Stimulated activated effector memory CD8-positive, alpha-beta T cell treated with anti-CD3 and anti-CD28 coated beads, Interleukin-12 subunit alpha, Interleukin-12 subunit beta, amount 100 ng/mL, for 72 hours (primary cell): Measurements from ENCODE around the gene SYNE3.
"Not testable (repeated sequence)": the region's sequence is repeated elsewhere in the genome, so short reads cannot be mapped to it uniquely, and the experiment has no call there.

Source experiments
- ATAC-seq: fragments of 150-1000 bp; cut with Tn5 transposase; 2 replicates; pipeline ENCODE4 v1.10.0; 2021
- DNase-seq, 2 donors: peaks; one replicate each; pipeline ENCODE4 v3.0.0; 2021 to 2022; ENCODE audit warnings: low spot score in 2 of 2
- H3K27ac Mint-ChIP-seq: one replicate; pipeline ENCODE4 v1.8.0; 2022; ENCODE audit warnings: mild to moderate bottlenecking, mixed read lengths
- H3K36me3 Mint-ChIP-seq: one replicate; pipeline ENCODE4 v1.8.0; 2022; ENCODE audit warnings: mild to moderate bottlenecking, mixed read lengths
- H3K4me1 Mint-ChIP-seq: one replicate; pipeline ENCODE4 v1.8.0; 2022; ENCODE audit warnings: mixed read lengths
- H3K4me3 Mint-ChIP-seq: one replicate; pipeline ENCODE4 v1.8.0; 2022; ENCODE audit warnings: mild to moderate bottlenecking, mixed read lengths
- H3K9me3 Mint-ChIP-seq: one replicate; pipeline ENCODE4 v1.8.0; 2022; ENCODE audit warnings: mixed read lengths

Gene SYNE3

GRCh38 chr14:95521001-95521400, 4.6 kb upstream of the SYNE3 start:
- ATAC-seq = no peak
- Mint-ChIP-seq H3K9me3 (no peaks in the 10 kb centered on the region), H3K27ac (peak overlapping the region; percentile 94), H3K4me1 (peaks cover 85% of the 10 kb centered on the region), H3K36me3 (peaks cover 25% of the 10 kb centered on the region), H3K4me3 (peak overlapping the region; percentile 85)
- no peak for DNase-seq

- Mint-ChIP-seq H3K4me3 (peak overlapping the region; percentile 85), H3K36me3 (peaks cover 27% of the 10 kb centered on the region)
- no peak for ATAC-seq
Measured at GRCh38 chr14:95520346-95520745, 3.9 kb upstream of the SYNE3 start.

GRCh38 chr14:95519699-95520098, 3.2 kb upstream of the SYNE3 start:
- peak; percentile 17 for ATAC-seq
- H3K9me3 Mint-ChIP-seq = no peaks in the 10 kb centered on the region

More at GRCh38 chr14:95520346-95520745, 3.9 kb upstream of the SYNE3 start:
- Mint-ChIP-seq H3K9me3 (no peaks in the 10 kb centered on the region), H3K27ac (peak overlapping the region; percentile 95), H3K4me1 (peaks cover 78% of the 10 kb centered on the region)
- DNase-seq = no peak

GRCh38 chr14:95518045-95518751, 1.7 kb upstream of the SYNE3 start:
- Mint-ChIP-seq H3K36me3 (peaks cover 30% of the 10 kb centered on the region), H3K4me1 (peaks cover 76% of the 10 kb centered on the region), H3K4me3 (peak overlapping the region; percentile 85), H3K27ac (peak overlapping the region; percentile 95), H3K9me3 (no peaks in the 10 kb centered on the region)
- ATAC-seq (no peak), DNase-seq (no peak)

More at GRCh38 chr14:95519699-95520098, 3.2 kb upstream of the SYNE3 start:
- Mint-ChIP-seq H3K4me3 (peak overlapping the region; percentile 85), H3K36me3 (peaks cover 33% of the 10 kb centered on the region), H3K27ac (peak overlapping the region; percentile 95), H3K4me1 (peaks cover 78% of the 10 kb centered on the region)
- peak in 1 of 2 donors; percentile 84 for DNase-seq

- peak; percentile 76 to 91 for DNase-seq
- H3K27ac Mint-ChIP-seq = peak overlapping the region; percentile 92
- peaks cover 74% of the 10 kb centered on the region for H3K4me1 Mint-ChIP-seq
- peaks cover 53% of the 10 kb centered on the region for H3K36me3 Mint-ChIP-seq
- H3K9me3 Mint-ChIP-seq = no peaks in the 10 kb centered on the region
- ATAC-seq = peak; percentile 91
- peak overlapping the region; percentile 85 for H3K4me3 Mint-ChIP-seq
Measured at GRCh38 chr14:95515596-95516552, 576 bp downstream of the SYNE3 start.

GRCh38 chr14:95515080-95515489, 1.4 kb downstream of the SYNE3 start:
- Mint-ChIP-seq H3K4me3 (peak overlapping the region; percentile 85), H3K27ac (peak overlapping the region; percentile 92), H3K36me3 (peaks cover 60% of the 10 kb centered on the region), H3K9me3 (no peaks in the 10 kb centered on the region), H3K4me1 (peaks cover 74% of the 10 kb centered on the region)
- ATAC-seq = no peak
- no peak for DNase-seq

GRCh38 chr14:95514131-95515079, 2.0 kb downstream of the SYNE3 start:
- H3K4me1 Mint-ChIP-seq = peaks cover 73% of the 10 kb centered on the region
- peaks cover 58% of the 10 kb centered on the region for H3K36me3 Mint-ChIP-seq
- H3K9me3 Mint-ChIP-seq = no peaks in the 10 kb centered on the region
- DNase-seq = no peak
- ATAC-seq = no peak
- H3K4me3 Mint-ChIP-seq = peak overlapping the region; percentile 85
- peak overlapping the region; percentile 92 for H3K27ac Mint-ChIP-seq

- no peaks in the 10 kb centered on the region for H3K9me3 Mint-ChIP-seq
- H3K4me3 Mint-ChIP-seq = peak overlapping the region; percentile 85
Measured at GRCh38 chr14:95513291-95513690, 3.2 kb downstream of the SYNE3 start.

GRCh38 chr14:95511687-95512086, 4.8 kb downstream of the SYNE3 start:
- no peaks in the 10 kb centered on the region for H3K9me3 Mint-ChIP-seq
- no peak overlapping the region for H3K4me3 Mint-ChIP-seq
- ATAC-seq (no peak), DNase-seq (no peak)
- H3K4me1 Mint-ChIP-seq = peaks cover 74% of the 10 kb centered on the region
- H3K36me3 Mint-ChIP-seq = peaks cover 78% of the 10 kb centered on the region
- H3K27ac Mint-ChIP-seq = no peak overlapping the region

More at GRCh38 chr14:95513291-95513690, 3.2 kb downstream of the SYNE3 start:
- no peak for ATAC-seq
- peaks cover 68% of the 10 kb centered on the region for H3K36me3 Mint-ChIP-seq
- no peak for DNase-seq
- H3K27ac Mint-ChIP-seq = peak overlapping the region; percentile 71
- peaks cover 72% of the 10 kb centered on the region for H3K4me1 Mint-ChIP-seq

GRCh38 chr14:95510804-95511203, 5.6 kb downstream of the SYNE3 start:
- DNase-seq (no peak), ATAC-seq (no peak)
- Mint-ChIP-seq H3K9me3 (no peaks in the 10 kb centered on the region), H3K4me1 (peaks cover 82% of the 10 kb centered on the region), H3K36me3 (peaks cover 85% of the 10 kb centered on the region), H3K27ac (peak overlapping the region; percentile 84), H3K4me3 (no peak overlapping the region)

- not testable (repeated sequence) for H3K9me3 Mint-ChIP-seq, ATAC-seq, DNase-seq
- Mint-ChIP-seq H3K4me1 (peaks cover 86% of the 10 kb centered on the region), H3K36me3 (peaks cover 85% of the 10 kb centered on the region), H3K27ac (peak overlapping the region; percentile 84), H3K4me3 (peak overlapping the region; percentile 1)
Measured at GRCh38 chr14:95510344-95510743, 6.1 kb downstream of the SYNE3 start.

GRCh38 chr14:95509495-95509894, 7.0 kb downstream of the SYNE3 start:
- H3K36me3 Mint-ChIP-seq = peaks cover 86% of the 10 kb centered on the region
- ATAC-seq (no peak), DNase-seq (no peak)
- H3K27ac Mint-ChIP-seq = peak overlapping the region; percentile 84
- H3K4me1 Mint-ChIP-seq = peaks cover 88% of the 10 kb centered on the region
- H3K4me3 Mint-ChIP-seq = peak overlapping the region; percentile 1
- no peaks in the 10 kb centered on the region for H3K9me3 Mint-ChIP-seq

- Mint-ChIP-seq H3K27ac (peak overlapping the region; percentile 84), H3K36me3 (peaks cover 97% of the 10 kb centered on the region), H3K4me3 (no peak overlapping the region), H3K4me1 (peaks cover 89% of the 10 kb centered on the region), H3K9me3 (no peaks in the 10 kb centered on the region)
- no peak for ATAC-seq
- DNase-seq = no peak
Measured at GRCh38 chr14:95508377-95508776, 8.1 kb downstream of the SYNE3 start.

GRCh38 chr14:95507701-95508103, 8.7 kb downstream of the SYNE3 start:
- Mint-ChIP-seq H3K9me3 (no peaks in the 10 kb centered on the region), H3K4me1 (peaks cover 88% of the 10 kb centered on the region), H3K27ac (peak overlapping the region; percentile 84), H3K4me3 (peak overlapping the region; percentile 30), H3K36me3 (peaks cover 97% of the 10 kb centered on the region)
- DNase-seq = peak in 1 of 2 donors; percentile 69
- ATAC-seq = peak; percentile 61
